ENCODE measurements around the gene CDCA7.
"Not testable (repeated sequence)": the region's sequence is repeated elsewhere in the genome, so short reads cannot be mapped to it uniquely, and the experiment has no call there.

Gene CDCA7

GRCh38 chr2:173354582-173355131, at the start of gene CDCA7:
TSS of gene CDCA7 (plus strand) at chr2:173354872. CDS start at chr2:173354964, 92 bp downstream.
- DNase-seq = peak; percentile 81

- no peak for DNase-seq
These were observed 49.4 kb upstream of the CDCA7 start for GRCh38 chr2:173305303-173305702.

GRCh38 chr2:173307293-173307692, 47.4 kb upstream of the CDCA7 start:
- DNase-seq = no peak

- not testable (repeated sequence) for DNase-seq
These were observed 45.3 kb upstream of the CDCA7 start for GRCh38 chr2:173309370-173309769.

GRCh38 chr2:173311844-173312606, 42.6 kb upstream of the CDCA7 start:
- DNase-seq = no peak

- DNase-seq = no peak
These were observed 31.3 kb upstream of the CDCA7 start for GRCh38 chr2:173323371-173323770.

GRCh38 chr2:173326806-173327205, 27.9 kb upstream of the CDCA7 start:
- DNase-seq = no peak

GRCh38 chr2:173327421-173327820, 27.3 kb upstream of the CDCA7 start:
- no peak for DNase-seq

GRCh38 chr2:173333003-173333402, 21.7 kb upstream of the CDCA7 start:
- DNase-seq = not testable (repeated sequence)

- no peak for DNase-seq
These were observed 14.9 kb upstream of the CDCA7 start for GRCh38 chr2:173339807-173340206.

- DNase-seq = no peak
These were observed 10.8 kb upstream of the CDCA7 start for GRCh38 chr2:173343921-173344320.

GRCh38 chr2:173346035-173346434, 8.6 kb upstream of the CDCA7 start:
- no peak for DNase-seq

GRCh38 chr2:173347305-173348168, 7.1 kb upstream of the CDCA7 start:
- no peak for DNase-seq

- no peak for DNase-seq
These were observed 5.4 kb upstream of the CDCA7 start for GRCh38 chr2:173349287-173349686.

GRCh38 chr2:173350383-173350782, 4.3 kb upstream of the CDCA7 start:
- DNase-seq = no peak

GRCh38 chr2:173351879-173352278, 2.8 kb upstream of the CDCA7 start:
- no peak for DNase-seq

GRCh38 chr2:173353556-173353955, 1.1 kb upstream of the CDCA7 start:
- no peak for DNase-seq

GRCh38 chr2:173354073-173354581, 545 bp upstream of the CDCA7 start:
- no peak for DNase-seq

- peak; percentile 91 for DNase-seq
These were observed 627 bp downstream of the CDCA7 start for GRCh38 chr2:173355132-173355865.

- DNase-seq = no peak
These were observed 1.3 kb downstream of the CDCA7 start for GRCh38 chr2:173355866-173356508.

GRCh38 chr2:173357346-173357745, 2.7 kb downstream of the CDCA7 start:
- DNase-seq = no peak

- no peak for DNase-seq
These were observed 3.9 kb downstream of the CDCA7 start for GRCh38 chr2:173358616-173359015.
